MM.1S (cell line): ENCODE measurements around the gene XYLT1.

Experiments
- DNase-seq: peaks from one replicate; pipeline ENCODE4 v3.0.0-alpha.2; 2015
- H2AFZ ChIP-seq: fragments of 300-600 bp; sonication (generic); 2 replicates; pipeline ENCODE4 v1.6.0; 2016; ENCODE audit warnings: antibody characterized with exemption, low read length
- H3F3A ChIP-seq: fragments of 300-600 bp; sonication (generic); 2 replicates; pipeline ENCODE4 v1.6.1; 2016; ENCODE audit warnings: mild to moderate bottlenecking, antibody characterized with exemption, low read length, moderate library complexity, mixed read lengths; ENCODE audit not compliant: insufficient read depth
- H3K27ac ChIP-seq: fragments of 300-600 bp; sonication (generic); 2 replicates; pipeline ENCODE4 v1.5.1; 2016; ENCODE audit warnings: mild to moderate bottlenecking, low read length
- H3K27me3 ChIP-seq: fragments of 300-600 bp; sonication (generic); replicated peaks from 2 replicates; pipeline ENCODE4 v1.6.0; 2016; ENCODE audit warnings: low read length; ENCODE audit not compliant: insufficient read depth
- H3K36me3 ChIP-seq: fragments of 300-600 bp; sonication (generic); replicated peaks from 2 replicates; pipeline ENCODE4 v1.6.1; 2016; ENCODE audit warnings: mild to moderate bottlenecking, low read length, mixed read lengths; ENCODE audit not compliant: insufficient read depth
- H3K4me1 ChIP-seq: fragments of 300-600 bp; sonication (generic); 2 replicates; pipeline ENCODE4 v1.6.1; 2016; ENCODE audit warnings: low read length, mixed read lengths
- H3K4me2 ChIP-seq: fragments of 300-600 bp; sonication (generic); 2 replicates; pipeline ENCODE4 v1.6.0; 2016; ENCODE audit warnings: low read depth, low read length
- H3K4me3 ChIP-seq: fragments of 300-600 bp; sonication (generic); 2 replicates; pipeline ENCODE4 v1.5.1; 2016; ENCODE audit warnings: low read length, mixed read lengths
- H3K79me2 ChIP-seq: fragments of 300-600 bp; sonication (generic); 2 replicates; pipeline ENCODE4 v1.6.1; 2016; ENCODE audit warnings: mixed run types, low read length, mixed read lengths
- H3K9ac ChIP-seq: fragments of 300-600 bp; sonication (generic); 2 replicates; pipeline ENCODE4 v1.6.1; 2016; ENCODE audit warnings: low read length, mixed read lengths
- H3K9me2 ChIP-seq: fragments of 300-600 bp; sonication (generic); replicated peaks from 2 replicates; pipeline ENCODE4 v1.6.1; 2016; ENCODE audit warnings: mild to moderate bottlenecking, low read length, mixed read lengths; ENCODE audit not compliant: insufficient read depth
- H3K9me3 ChIP-seq: fragments of 300-600 bp; sonication (generic); replicated peaks from 2 replicates; pipeline ENCODE4 v1.6.1; 2016; ENCODE audit warnings: mild to moderate bottlenecking, low read length, mixed read lengths; ENCODE audit not compliant: insufficient read depth
- H4K20me1 ChIP-seq: fragments of 300-600 bp; sonication (generic); 2 replicates; pipeline ENCODE4 v1.6.1; 2016; ENCODE audit warnings: mild to moderate bottlenecking, low read length, moderate library complexity, mixed read lengths; ENCODE audit not compliant: insufficient read depth
- CTCF ChIP-seq: fragments of 300-600 bp; sonication (generic); IDR thresholded peaks from 2 replicates; pipeline ENCODE4 v1.5.1; 2016; ENCODE audit warnings: antibody characterized with exemption, low read length, mixed read lengths
- EZH2 ChIP-seq: fragments of 300-600 bp; sonication (generic); optimal IDR thresholded peaks from 2 replicates; pipeline ENCODE3; 2017; ENCODE audit warnings: low read depth, mild to moderate bottlenecking, antibody characterized with exemption, low read length, mixed read lengths
- EZH2phosphoT487 ChIP-seq: fragments of 300-600 bp; sonication (generic); IDR thresholded peaks from 2 replicates; pipeline ENCODE4 v1.6.1; 2018; ENCODE audit warnings: antibody characterized with exemption, low read length

The XYLT1 gene

DNA sequence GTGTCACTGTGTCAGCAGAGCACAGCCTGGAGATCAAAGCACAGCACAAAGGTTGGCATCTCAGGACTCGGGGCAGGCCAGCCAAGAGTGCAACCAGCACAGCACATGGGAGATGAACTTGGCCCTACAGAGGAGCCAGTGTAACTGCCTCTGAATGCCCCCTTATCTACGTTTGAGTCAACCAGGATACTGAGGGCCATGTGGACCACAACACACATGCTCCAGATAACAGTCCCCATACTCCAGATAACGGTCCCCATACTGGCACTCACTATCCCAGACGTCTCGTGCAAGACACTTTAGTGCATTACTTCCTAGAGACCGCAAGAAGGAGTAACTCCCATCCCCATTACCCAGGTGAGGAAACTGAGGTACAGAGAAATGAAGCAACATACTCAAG lies 88.2 kb downstream of the XYLT1 start:
- Histone ChIP-seq H3K79me2 (peaks cover 61% of the 10 kb centered on the region), H4K20me1 (no peaks in the 10 kb centered on the region), H3K9me3 (no peaks in the 10 kb centered on the region), H3K9ac (no peak overlapping the region), H3K4me1 (peaks cover 19% of the 10 kb centered on the region), H2AFZ (no peak overlapping the region), H3K27me3 (no peaks in the 10 kb centered on the region), H3F3A (peaks cover 13% of the 10 kb centered on the region), H3K9me2 (no peaks in the 10 kb centered on the region), H3K36me3 (no peaks in the 10 kb centered on the region), H3K27ac (no peak overlapping the region), H3K4me2 (no peak overlapping the region), H3K4me3 (no peak overlapping the region)
- DNase-seq, result no peak
- TF ChIP-seq EZH2 (no peak), CTCF (no peak), EZH2phosphoT487 (no peak)

GRCh38 chr16:17381784-17382183 lies 89.0 kb downstream of the XYLT1 start:
- H3K4me1 ChIP-seq, result peaks cover 25% of the 10 kb centered on the region
- H3K9ac ChIP-seq, result no peak overlapping the region
- H3K9me2 ChIP-seq, result no peaks in the 10 kb centered on the region
- H3K4me3 ChIP-seq, result no peak overlapping the region
- TF ChIP-seq CTCF (no peak), EZH2 (no peak), EZH2phosphoT487 (no peak)
- no peak overlapping the region for H3K27ac ChIP-seq
- H3K79me2 ChIP-seq, result peaks cover 59% of the 10 kb centered on the region
- H3K9me3 ChIP-seq, result no peaks in the 10 kb centered on the region
- peaks cover 18% of the 10 kb centered on the region for H3F3A ChIP-seq
- H3K36me3 ChIP-seq, result no peaks in the 10 kb centered on the region
- DNase-seq, result no peak
- no peak overlapping the region for H2AFZ ChIP-seq
- H3K4me2 ChIP-seq, result no peak overlapping the region
- H3K27me3 ChIP-seq, result no peaks in the 10 kb centered on the region
- H4K20me1 ChIP-seq, result no peaks in the 10 kb centered on the region

DNA sequence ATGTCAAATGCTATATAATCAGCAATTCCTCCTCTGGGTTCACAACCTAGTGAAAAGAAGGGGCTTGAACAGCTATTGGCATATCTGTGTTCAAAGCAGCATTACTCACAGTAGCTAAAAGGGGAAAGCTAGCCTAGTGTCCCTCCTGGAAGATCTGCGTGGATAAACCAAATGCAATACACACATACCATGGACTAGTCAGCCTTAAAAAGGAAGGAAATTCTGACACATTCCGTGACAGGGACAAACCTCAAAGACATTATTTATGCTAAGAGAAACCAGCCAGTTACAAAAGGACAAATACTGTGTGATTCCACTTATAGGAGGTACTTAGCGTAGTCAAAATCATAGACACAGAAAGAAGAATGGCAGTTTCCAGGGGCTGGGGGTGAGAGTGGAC lies 90.1 kb downstream of the XYLT1 start:
- H3K9me3 ChIP-seq, result no peaks in the 10 kb centered on the region
- no peak overlapping the region for H2AFZ ChIP-seq
- H3K79me2 ChIP-seq, result peaks cover 59% of the 10 kb centered on the region
- peaks cover 18% of the 10 kb centered on the region for H3F3A ChIP-seq
- no peak for TF ChIP-seq EZH2
- no peak for TF ChIP-seq CTCF
- no peak for TF ChIP-seq EZH2phosphoT487
- H3K4me1 ChIP-seq, result peaks cover 25% of the 10 kb centered on the region
- H3K4me2 ChIP-seq, result no peak overlapping the region
- no peaks in the 10 kb centered on the region for H3K36me3 ChIP-seq
- H3K27me3 ChIP-seq, result no peaks in the 10 kb centered on the region
- H3K4me3 ChIP-seq, result no peak overlapping the region
- H3K9me2 ChIP-seq, result no peaks in the 10 kb centered on the region
- no peak for DNase-seq
- H3K9ac ChIP-seq, result no peak overlapping the region
- H4K20me1 ChIP-seq, result no peaks in the 10 kb centered on the region
- no peak overlapping the region for H3K27ac ChIP-seq
